ENCODE results near the gene CAND2.

GRCh38 chr3:12830785-12831156 lies 34.3 kb downstream of the CAND2 start:
- TF ChIP-seq CTCF (conservative IDR thresholded peaks at IDR 0.05; ENCODE audit: low read depth in 2 of 2) (peak in 1 of 2 experiments; percentile 41; a peak in 2 of 4 replicates), EZH2 (IDR thresholded peaks at IDR 0.05; ENCODE audit: low read depth, unreplicated experiment) (no peak), JUNB (IDR thresholded peaks at IDR 0.05; ENCODE audit: unreplicated experiment) (no peak), ZNF114 (CRISPR knock-in tag; IDR thresholded peaks at IDR 0.05) (no peak), POLR2AphosphoS5 (IDR thresholded peaks at IDR 0.05; ENCODE audit: low read depth) (no peak), EZH2phosphoT487 (IDR thresholded peaks at IDR 0.05; ENCODE audit: unreplicated experiment) (no peak), REST (IDR thresholded peaks at IDR 0.05; ENCODE audit: unreplicated experiment) (no peak), NANOG (IDR thresholded peaks at IDR 0.05; ENCODE audit: borderline replicate concordance) (no peak), ZNF331 (CRISPR knock-in tag; IDR thresholded peaks at IDR 0.05; ENCODE audit: low read depth) (no peak)
